WI38 (cell line): ENCODE results near the gene CHCHD5.
"Not testable (repeated sequence)": the region's sequence is repeated elsewhere in the genome, so short reads cannot be mapped to it uniquely, and the experiment has no call there.

Source experiments
- H3K4me3 ChIP-seq: 2 replicates; pipeline ENCODE4 v1.5.1; 2011; ENCODE audit warnings: low read depth, mild to moderate bottlenecking, control low read depth, low read length
- CTCF ChIP-seq: IDR thresholded peaks from 2 replicates; pipeline ENCODE4 v1.5.1; 2012; ENCODE audit warnings: low read depth, mild to moderate bottlenecking, control low read depth, low read length

CHCHD5 gene

GRCh38 chr2:112604952-112605351, 20.5 kb downstream of the CHCHD5 start:
- no peak for TF ChIP-seq CTCF
- H3K4me3 ChIP-seq = no peak overlapping the region

- TF ChIP-seq CTCF = no peak
- no peak overlapping the region for H3K4me3 ChIP-seq
These were observed 21.5 kb downstream of the CHCHD5 start for GRCh38 chr2:112605926-112606325.

- no peak overlapping the region for H3K4me3 ChIP-seq
- no peak for TF ChIP-seq CTCF
These were observed 22.1 kb downstream of the CHCHD5 start for GRCh38 chr2:112606547-112606946.

- H3K4me3 ChIP-seq = no peak overlapping the region
These were observed 23.4 kb downstream of the CHCHD5 start for GRCh38 chr2:112607680-112608438.

GRCh38 chr2:112609320-112609719, 24.9 kb downstream of the CHCHD5 start:
- H3K4me3 ChIP-seq = not testable (repeated sequence)

More at GRCh38 chr2:112607680-112608438, 23.4 kb downstream of the CHCHD5 start:
- TF ChIP-seq CTCF = no peak

GRCh38 chr2:112612283-112612682, 27.9 kb downstream of the CHCHD5 start:
- not testable (repeated sequence) for H3K4me3 ChIP-seq

GRCh38 chr2:112614201-112614840, 29.9 kb downstream of the CHCHD5 start:
- no peak overlapping the region for H3K4me3 ChIP-seq
- TF ChIP-seq CTCF = no peak

GRCh38 chr2:112615051-112615450, 30.6 kb downstream of the CHCHD5 start:
- H3K4me3 ChIP-seq = no peak overlapping the region
- TF ChIP-seq CTCF = no peak

- not testable (repeated sequence) for H3K4me3 ChIP-seq
These were observed 31.4 kb downstream of the CHCHD5 start for GRCh38 chr2:112615798-112616197.
